GM18519 (cell line): ENCODE data around the gene C1QTNF12.

Source experiments
- ATAC-seq: cut with Tn5 transposase; IDR thresholded peaks from one replicate; pipeline ENCODE4 v1.9.1; 2021; ENCODE audit warnings: mild to moderate bottlenecking, moderate library complexity; ENCODE audit not compliant: unreplicated experiment, low FRiP score

C1QTNF12 gene, protein sequence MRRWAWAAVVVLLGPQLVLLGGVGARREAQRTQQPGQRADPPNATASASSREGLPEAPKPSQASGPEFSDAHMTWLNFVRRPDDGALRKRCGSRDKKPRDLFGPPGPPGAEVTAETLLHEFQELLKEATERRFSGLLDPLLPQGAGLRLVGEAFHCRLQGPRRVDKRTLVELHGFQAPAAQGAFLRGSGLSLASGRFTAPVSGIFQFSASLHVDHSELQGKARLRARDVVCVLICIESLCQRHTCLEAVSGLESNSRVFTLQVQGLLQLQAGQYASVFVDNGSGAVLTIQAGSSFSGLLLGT

DNA sequence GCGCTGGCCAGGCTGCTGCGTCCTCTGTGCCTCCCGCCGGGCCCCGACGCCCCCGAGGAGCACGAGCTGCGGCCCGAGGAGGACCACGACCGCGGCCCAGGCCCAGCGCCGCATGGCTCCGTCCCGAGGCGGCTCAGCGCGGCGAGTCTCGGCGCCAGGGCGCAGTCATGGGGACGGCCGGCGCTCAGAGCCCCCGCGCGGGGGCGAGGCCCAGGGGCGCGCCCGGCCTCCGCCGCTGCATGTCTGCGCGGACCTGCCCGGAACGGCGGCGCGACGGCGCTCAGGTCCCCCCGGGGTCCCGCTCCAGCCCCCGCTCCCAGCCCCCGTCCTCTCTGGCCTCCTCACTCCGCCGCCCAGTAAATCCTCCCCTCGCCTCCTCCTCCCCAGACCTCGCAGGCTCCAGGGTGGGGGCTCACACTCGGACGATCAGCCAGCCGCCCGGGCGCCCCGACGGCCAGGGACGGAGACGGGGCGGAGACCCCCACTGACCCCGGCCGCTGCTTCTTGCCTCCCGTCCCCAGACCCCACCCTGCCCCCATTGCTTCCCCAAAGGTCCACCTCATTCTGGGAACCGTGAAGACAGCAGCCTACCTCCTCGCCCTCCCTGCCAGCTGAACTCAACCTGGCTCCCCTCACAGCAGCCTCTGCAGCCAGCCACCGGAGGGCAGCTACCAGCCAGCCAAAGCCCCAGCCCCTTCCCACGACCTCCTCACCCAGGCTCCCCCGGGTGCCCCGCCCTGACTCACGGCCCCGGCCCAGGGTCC, at the start of gene C1QTNF12:
TSS of gene C1QTNF12 (minus strand) at position 146 of the 764 bp plus-strand sequence. CDS start at position 114, 32 bp downstream.
- no peak for ATAC-seq

DNA sequence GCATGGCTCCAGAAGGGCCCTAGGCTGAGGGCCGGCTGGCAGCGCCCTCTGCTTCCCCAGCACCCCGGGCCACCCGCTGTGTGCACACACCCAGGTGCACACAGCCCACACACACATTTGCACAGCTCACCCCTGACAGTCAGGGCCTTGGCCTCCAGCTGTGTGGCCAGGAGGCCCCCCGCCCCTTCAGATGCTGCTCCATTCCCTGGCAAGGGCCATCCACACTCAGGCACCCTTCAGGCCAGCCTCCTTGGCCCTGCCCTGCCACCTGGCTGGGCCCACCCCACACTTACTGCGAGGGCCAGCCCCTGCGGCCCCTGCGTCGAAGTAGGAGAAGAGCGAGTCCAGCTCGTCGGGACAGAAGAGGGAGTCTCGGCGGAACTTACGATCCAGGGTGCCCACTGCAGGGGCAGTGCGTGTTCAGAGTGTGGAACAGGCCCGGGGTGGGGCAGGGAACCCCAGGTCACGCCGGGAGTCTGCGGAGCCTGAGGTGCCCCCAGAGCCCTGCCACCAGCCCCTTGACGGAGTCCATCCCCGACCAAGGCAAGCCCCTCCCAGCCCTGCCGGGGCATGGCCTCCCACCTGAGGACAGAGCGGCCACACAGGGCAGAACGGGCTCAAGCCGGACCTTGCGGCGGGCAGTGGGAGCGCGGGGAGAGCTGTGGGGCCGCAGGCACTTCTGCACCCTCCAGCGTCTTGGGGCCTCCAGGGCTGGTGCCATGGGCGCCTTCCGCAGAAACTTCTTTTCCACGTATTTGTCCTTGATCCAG, 48.8 kb upstream of the C1QTNF12 start:
- no peak for ATAC-seq

DNA sequence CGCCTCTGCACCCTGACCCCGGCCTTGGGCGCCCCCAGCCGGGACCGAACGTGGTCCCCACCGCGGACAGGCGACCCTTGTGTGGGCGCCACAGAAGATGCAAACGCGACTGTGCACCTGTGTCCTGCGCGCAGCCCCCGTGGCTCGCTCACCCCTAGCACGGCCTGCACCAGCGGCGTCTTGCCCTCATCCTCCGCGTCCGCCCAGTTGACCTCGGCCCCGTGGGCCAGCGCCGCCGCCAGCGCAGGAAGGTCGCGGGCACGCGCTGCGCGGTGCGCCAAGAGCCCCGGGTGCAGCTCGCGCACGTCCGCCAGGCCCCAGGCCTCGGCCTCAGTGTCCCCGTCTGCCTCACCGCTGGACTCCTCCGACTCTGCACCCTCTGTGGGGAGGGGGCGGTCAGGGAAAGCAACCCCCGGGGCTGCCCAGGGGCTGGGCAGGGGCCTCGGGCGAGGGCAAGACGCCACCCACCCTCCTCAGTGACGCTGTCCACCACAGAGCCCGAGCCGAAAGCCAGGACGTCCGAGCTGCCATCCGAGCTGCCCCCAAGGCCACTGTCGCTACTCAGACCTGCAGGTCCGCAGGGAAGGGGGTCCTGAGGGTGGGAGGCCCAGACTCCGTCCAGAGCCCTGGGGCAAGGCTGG, 47.8 kb upstream of the C1QTNF12 start:
- no peak for ATAC-seq

DNA sequence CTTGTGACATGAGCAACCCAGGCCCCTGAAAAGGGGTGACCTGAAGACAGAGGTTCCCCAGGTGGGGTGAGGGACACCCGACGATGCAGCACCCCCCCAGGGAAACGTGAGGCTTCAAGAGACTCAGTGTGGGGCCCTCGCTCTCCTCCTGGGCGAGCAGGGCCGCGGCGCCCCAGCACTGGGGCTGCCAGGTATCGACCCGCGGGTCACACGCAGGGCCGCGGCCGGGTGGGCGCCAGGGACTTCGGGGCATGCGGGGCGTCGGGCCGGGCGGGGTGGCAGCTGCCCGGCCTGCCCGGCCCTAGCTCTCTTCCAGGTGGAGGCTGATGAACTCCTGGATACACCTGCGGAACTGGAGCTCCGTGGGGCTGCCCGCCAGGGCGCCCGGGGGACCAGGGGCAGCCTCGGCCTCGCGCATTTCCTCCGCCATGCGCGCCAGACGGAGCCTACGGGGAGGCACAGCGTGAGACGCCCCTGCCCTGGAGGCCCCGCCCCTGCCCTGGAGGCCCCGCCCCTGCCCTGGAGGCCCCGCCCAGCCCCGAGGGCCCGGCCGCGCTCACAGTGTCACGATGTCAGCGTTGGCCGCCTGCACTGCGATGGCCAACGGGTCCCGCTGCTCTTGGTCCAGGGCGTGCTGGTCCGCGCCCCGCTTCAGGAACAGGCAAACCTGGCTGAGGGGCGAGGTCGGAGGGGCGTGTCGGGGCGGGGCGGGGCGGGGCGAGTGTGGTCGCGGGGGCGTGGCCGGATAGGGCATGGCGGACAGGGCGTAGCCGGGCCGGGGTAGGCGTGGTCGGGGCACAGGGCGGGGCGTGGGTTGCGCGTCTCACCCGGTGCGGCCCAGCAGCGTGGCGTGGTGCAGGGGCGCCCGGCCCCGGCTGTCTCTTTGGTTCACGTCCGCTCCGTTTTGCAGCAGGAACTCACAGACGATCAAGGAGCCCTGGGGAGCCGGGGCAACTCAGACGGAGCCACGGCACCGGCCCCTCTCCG, 47.0 kb upstream of the C1QTNF12 start:
- ATAC-seq, result no peak

DNA sequence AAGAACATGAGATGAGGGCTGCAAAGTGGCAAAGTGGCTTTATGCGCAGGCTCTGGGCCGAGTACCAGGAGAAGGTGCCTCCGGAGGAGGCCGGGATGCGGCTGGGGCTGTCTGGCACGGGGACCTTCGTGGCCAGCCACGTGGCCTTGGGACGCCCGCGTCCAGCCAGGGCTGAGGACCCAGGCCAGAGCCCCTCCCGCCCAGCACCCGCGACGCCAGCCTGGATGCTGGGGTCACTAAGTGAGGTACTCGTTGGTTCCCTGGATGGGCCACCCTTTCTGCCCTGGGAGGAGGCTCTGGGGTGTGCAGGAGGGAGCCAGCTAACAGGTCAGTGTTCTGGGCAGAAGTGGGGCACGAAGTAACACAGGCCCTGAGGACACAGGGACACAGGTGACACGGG, 46.3 kb upstream of the C1QTNF12 start:
- no peak for ATAC-seq

DNA sequence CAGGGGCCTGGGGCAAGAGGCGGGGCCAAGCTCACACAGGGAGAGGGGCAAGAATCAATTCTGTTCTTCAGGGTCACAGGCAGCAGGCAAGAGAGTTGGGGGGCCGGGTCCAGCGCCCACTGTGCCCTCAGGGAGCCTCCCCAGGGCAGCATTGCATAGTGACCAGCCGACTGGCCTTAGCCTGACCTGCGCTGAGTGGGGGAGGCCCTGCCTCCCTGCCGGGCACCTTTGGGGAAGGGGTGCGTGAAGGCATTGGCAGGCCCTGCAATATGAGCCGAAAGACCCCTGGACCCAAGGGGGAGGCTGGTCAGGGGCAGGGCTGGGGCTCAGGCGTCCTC, 45.9 kb upstream of the C1QTNF12 start:
- ATAC-seq, result no peak

DNA sequence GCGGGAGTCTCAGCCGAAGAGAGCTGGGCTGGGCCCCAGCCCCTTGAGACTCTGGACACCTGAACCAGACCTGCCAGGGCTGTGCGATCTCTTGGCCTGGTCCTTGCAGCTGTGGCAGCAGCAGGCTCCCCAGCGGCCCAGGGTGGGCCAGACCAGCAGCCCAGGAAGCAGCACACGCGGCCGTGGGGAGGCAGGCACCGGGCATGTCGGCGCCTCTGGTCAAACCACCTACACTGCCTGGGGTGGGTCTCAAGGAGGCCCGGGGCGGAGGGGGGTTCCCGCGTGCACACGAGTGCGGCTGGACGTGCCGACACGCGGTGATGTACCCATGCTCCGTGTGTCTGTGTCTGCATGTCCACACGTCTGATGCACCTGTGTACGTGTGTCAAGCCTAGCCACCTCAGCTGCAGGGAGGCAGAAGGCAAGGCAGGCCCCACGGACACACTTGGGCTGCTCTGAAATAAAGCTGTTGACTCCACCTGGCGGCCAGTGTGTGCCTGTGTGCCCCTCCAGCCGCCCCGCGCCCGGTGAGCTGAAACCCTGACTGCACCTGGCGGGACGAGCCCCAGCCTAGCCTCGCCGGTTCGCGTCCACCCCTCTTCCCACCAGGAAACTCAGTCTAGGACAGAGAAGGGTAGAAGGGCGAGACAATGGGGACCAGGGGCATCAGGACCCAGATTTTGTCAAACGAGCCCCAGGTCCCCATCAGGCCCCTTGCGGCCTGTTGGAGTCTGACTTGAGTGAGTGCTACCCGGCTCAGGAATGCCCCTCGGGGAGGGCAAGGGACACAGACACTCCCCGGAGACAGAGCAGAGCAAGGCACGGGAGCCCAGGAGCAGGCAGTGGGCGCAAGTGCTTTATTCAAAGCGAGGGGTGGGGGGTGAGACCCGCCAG, 45.3 kb upstream of the C1QTNF12 start:
- ATAC-seq, result no peak

DNA sequence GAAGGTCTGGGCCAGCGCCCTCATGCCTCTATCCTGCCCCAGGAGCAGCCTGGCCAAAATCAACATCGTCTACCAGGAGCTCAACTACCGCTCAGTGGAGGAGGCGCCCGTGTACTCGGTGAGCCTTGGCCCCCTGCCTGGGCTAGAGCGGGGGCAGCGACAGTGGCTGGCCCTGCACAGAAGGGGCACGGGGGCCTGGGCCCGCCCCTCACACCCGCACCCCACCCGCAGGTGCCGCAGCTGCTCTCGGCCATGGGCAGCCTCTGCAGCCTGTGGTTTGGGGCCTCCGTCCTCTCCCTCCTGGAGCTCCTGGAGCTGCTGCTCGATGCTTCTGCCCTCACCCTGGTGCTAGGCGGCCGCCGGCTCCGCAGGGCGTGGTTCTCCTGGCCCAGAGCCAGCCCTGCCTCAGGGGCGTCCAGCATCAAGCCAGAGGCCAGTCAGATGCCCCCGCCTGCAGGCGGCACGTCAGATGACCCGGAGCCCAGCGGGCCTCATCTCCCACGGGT, 44.6 kb upstream of the C1QTNF12 start:
- no peak for ATAC-seq

DNA sequence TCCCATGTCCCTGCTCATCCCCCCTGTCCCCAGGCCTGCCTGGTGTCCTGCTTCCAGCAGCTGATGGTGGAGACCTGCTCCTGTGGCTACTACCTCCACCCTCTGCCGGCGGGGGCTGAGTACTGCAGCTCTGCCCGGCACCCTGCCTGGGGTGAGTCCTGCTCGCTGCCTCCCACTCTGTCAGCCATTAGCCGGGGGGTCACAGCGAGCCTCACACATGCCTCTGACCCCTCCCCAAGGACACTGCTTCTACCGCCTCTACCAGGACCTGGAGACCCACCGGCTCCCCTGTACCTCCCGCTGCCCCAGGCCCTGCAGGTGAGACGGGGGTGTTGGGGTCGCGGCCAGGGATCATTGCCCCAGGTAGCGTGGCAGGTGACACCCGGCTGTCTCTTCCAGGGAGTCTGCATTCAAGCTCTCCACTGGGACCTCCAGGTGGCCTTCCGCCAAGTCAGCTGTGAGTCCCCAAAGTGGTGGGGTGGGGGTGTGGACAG, 43.8 kb upstream of the C1QTNF12 start:
- no peak for ATAC-seq

DNA sequence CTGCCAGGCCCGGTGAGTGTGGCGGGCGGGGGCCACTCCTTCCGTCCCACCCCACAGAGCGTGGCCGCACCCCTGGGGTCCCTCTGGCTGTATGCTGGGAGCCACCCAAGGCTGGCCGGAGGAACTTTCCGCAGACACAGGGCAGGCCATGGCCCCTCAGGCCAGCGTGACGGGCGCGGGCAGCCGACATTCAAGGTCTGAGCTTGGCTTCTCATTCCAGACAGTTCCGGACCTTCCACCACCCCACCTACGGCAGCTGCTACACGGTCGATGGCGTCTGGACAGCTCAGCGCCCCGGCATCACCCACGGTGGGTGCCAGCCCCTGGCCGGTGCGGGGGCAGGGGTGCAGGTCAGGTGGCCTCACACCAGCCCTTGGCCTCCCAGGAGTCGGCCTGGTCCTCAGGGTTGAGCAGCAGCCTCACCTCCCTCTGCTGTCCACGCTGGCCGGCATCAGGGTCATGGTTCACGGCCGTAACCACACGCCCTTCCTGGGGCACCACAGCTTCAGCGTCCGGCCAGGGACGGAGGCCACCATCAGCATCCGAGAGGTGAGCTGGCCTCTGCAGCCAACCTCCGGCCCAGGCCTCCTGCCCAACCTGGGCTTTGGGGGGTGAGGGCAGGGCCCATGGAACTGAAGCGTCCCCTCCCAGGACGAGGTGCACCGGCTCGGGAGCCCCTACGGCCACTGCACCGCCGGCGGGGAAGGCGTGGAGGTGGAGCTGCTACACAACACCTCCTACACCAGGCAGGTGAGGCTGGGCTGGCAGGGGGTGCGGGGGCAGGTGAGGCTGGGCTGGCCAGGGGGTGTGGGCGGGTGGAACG, 41.0 kb upstream of the C1QTNF12 start:
- no peak for ATAC-seq

DNA sequence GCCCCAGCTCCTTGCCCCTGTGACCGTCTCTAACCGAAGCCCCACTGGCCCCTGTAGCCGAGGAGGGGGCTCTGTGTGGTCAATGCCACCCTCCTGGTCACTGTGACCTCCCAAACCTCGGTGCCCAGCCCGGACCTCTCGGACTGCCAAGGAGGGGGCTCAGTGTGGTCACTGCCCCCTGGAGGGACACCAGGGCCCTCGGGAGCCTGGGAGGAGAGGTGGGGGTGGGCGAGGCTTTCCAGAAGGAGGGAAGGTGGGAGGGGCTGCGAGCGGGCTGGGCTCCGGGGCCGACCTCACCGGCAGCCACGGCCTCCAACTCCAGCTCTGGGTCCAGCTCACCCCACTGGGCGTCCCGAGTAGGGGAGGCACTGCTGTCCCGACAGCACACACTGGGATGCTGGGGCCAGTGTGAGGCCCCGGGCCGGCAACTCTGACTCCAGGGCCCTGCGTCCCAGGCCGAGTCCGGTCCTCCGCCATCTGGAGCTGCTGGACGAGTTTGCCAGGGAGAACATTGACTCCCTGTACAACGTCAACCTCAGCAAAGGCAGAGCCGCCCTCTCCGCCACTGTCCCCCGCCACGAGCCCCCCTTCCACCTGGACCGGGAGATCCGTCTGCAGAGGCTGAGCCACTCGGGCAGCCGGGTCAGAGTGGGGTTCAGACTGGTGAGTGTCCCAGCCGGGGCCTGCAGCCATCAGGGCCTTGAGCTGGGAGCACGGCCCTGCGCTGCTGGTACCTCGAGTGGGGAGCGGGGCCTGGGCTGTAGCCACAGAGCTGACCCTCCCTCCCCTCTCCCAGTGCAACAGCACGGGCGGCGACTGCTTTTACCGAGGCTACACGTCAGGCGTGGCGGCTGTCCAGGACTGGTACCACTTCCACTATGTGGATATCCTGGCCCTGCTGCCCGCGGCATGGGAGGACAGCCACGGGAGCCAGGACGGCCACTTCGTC, 40.1 kb upstream of the C1QTNF12 start:
- no peak for ATAC-seq

DNA sequence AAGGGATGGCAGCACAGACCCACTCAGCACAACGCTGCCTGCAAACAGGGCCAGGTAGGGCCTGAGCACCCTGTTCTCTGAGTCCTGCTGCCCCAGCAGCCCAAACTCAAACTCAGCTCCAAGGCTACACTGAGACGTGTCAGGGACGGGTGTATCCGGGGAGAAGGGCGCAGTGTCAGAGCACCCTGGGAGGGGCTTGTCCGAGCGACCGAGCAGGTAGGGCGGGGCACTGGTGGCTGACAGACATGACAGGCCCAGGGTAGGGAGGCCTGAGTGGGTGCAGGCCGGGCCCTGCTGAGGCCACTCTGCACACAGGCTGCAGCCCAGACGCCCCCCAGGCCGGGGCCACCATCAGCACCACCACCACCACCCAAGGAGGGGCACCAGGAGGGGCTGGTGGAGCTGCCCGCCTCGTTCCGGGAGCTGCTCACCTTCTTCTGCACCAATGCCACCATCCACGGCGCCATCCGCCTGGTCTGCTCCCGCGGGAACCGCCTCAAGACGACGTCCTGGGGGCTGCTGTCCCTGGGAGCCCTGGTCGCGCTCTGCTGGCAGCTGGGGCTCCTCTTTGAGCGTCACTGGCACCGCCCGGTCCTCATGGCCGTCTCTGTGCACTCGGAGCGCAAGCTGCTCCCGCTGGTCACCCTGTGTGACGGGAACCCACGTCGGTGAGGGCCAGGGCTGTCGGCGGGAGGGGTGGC, 39.2 kb upstream of the C1QTNF12 start:
- ATAC-seq, result no peak

DNA sequence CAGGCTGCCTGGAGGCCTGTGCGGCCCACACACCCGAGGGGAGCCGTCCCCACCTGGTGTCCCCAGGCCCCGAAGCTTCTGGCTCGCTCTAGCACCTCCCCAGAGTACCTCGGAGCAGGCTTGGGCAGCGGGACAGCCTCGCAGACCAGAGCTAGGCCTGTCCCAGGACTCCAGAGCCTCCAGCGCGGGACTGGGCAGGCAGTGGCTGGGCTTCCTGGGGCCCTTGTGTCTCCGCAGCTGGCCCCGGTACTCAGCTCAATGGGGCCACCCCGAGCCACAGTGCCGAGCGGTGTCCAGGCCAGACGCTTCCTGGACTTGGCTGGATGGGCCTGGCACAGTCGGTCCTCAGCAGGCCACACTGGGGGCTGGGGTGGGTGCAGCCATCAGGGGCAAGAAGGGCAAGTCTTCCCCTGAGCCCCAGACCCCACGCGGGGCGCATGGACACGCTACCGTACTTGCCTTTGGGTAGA, 38.6 kb upstream of the C1QTNF12 start:
- ATAC-seq, result no peak

DNA sequence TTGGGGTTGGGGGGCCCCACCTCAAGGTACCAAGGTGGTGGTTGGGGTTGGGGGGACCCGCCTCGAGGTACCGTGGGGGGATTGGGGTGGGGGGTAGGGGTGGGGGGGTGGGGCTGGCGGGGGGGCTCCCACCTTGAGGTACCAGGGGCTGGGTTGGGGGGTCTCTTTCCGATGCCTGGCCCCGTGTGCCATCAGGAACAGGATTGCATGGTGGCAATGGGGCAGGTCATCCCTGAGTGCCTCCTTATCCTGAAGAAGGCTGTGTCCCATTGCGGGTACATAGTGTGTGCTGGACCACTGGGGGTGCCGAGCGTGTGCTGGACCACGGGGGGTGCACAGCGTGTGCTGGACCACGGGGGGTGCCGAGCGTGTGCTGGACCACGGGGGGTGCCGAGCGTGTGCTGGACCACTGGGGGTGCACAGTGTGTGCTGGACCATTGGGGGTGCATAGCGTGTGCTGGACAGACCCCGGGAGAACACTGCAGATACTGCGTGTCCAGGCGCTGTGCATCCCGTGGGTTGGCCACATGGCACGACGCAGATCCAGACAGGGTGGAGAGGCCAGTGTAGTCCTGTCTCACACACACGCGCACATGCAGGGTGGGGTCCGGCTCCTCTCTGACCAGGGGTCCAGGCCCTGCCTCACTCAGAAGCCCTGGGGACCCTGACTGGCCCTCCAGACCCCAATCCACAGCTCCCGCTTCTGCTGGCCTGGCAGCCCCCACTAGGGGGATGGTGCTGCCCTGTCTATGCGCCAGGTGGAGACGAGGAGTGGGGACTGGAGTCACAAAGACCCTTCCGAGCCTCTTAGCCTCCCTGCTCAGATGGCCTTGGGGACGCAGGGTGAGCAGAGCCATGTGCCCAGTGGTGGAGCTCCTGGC, 37.9 kb upstream of the C1QTNF12 start:
- ATAC-seq, result no peak

DNA sequence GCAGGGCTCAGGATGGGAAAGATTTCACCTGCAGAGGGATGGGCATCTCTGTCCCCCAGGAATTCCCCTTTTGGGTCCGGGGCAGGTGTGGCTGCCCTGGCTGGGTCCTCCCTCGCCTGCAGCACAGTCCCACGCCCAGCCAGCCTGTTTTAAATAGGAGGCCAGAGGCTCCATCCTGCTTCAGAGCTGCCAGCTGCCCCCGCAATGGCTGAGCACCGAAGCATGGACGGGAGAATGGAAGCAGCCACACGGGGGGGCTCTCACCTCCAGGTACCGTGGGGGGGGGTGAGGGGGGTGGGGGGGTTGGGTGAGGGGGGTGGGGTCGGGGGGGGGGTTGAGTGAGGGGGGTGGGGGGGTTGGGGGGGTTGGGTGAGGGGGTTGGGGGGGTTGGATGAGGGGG, 37.3 kb upstream of the C1QTNF12 start:
- ATAC-seq, result no peak
